Mesendoderm (in vitro differentiated cells): ENCODE data around the gene HOXB7.

Experiments used
- DNase-seq: peaks from one replicate; pipeline ENCODE4 v3.0.0; 2013
- H2AK5ac ChIP-seq: 2 replicates; pipeline ENCODE4 v1.6.1; 2013; ENCODE audit warnings: low read length, inconsistent platforms
- H2BK120ac ChIP-seq: 2 replicates; pipeline ENCODE4 v1.6.1; 2013; ENCODE audit warnings: low read depth, mild to moderate bottlenecking, low read length, moderate library complexity, mixed read lengths
- H2BK15ac ChIP-seq: replicated peaks from 2 replicates; pipeline ENCODE4 v1.6.1; 2013; ENCODE audit warnings: low read depth, mild to moderate bottlenecking, moderate library complexity
- H2BK5ac ChIP-seq: 2 replicates; pipeline ENCODE4 v1.6.1; 2013; ENCODE audit warnings: low read length, inconsistent platforms
- H3K18ac ChIP-seq: 2 replicates; pipeline ENCODE4 v1.6.1; 2013; ENCODE audit warnings: mild to moderate bottlenecking, low read length, mixed read lengths
- H3K23ac ChIP-seq: one replicate; pipeline ENCODE4 v1.6.1; 2013; ENCODE audit warnings: low read length
- H3K27ac ChIP-seq: 2 replicates; pipeline ENCODE4 v1.5.1; 2013; ENCODE audit warnings: low read depth, mild to moderate bottlenecking, inconsistent platforms, low read length, moderate library complexity
- H3K27me3 ChIP-seq: 2 replicates; pipeline ENCODE4 v1.6.1; 2013; ENCODE audit warnings: low read length, control low read depth, mild to moderate bottlenecking, inconsistent platforms; ENCODE audit not compliant: insufficient read depth, poor library complexity
- H3K36me3 ChIP-seq: 2 replicates; pipeline ENCODE4 v1.6.1; 2013; ENCODE audit warnings: low read length, inconsistent platforms; ENCODE audit not compliant: control insufficient read depth, insufficient read depth
- H3K4ac ChIP-seq: one replicate; pipeline ENCODE4 v1.6.1; 2013; ENCODE audit warnings: low read depth, mild to moderate bottlenecking, low read length, moderate library complexity
- H3K4me1 ChIP-seq: 2 replicates; pipeline ENCODE4 v1.6.1; 2013; ENCODE audit warnings: low read depth, low read length, inconsistent platforms; ENCODE audit not compliant: control insufficient read depth
- H3K4me2 ChIP-seq: 2 replicates; pipeline ENCODE4 v1.6.1; 2013; ENCODE audit warnings: low read length
- H3K4me3 ChIP-seq: 2 replicates; pipeline ENCODE4 v1.5.1; 2013; ENCODE audit warnings: mild to moderate bottlenecking, low read length
- H3K56ac ChIP-seq: one replicate; pipeline ENCODE4 v1.6.1; 2013; ENCODE audit warnings: low read length
- H3K79me1 ChIP-seq: 2 replicates; pipeline ENCODE4 v1.6.1; 2013; ENCODE audit warnings: low read length, inconsistent platforms
- H3K79me2 ChIP-seq: 2 replicates; pipeline ENCODE4 v1.6.1; 2013; ENCODE audit warnings: mild to moderate bottlenecking, low read length; ENCODE audit not compliant: control insufficient read depth, insufficient read depth
- H3K9ac ChIP-seq: 2 replicates; pipeline ENCODE4 v1.6.1; 2013; ENCODE audit warnings: low read length, inconsistent platforms
- H4K5ac ChIP-seq: one replicate; pipeline ENCODE4 v1.6.1; 2013; ENCODE audit warnings: low read length
- H4K8ac ChIP-seq: one replicate; pipeline ENCODE4 v1.6.1; 2013; ENCODE audit warnings: low read depth, mild to moderate bottlenecking, control low read depth, low read length, moderate library complexity
- WGBS: extraction: QIAGEN DNeasy Blood & Tissue Kit; methylation state at CpG from one replicate; pipeline ENCODE4 v1.1.7; 2013; ENCODE audit warnings: low lambda C conversion rate, missing lambda C conversion rate; ENCODE audit not compliant: insufficient coverage; ENCODE audit errors: extremely low coverage; 5-methylcytosine and 5-hydroxymethylcytosine counted together

Gene HOXB7

GRCh38 chr17:48620461-48621139 is 9.8 kb upstream of the HOXB7 start:
- WGBS, result no CpG with 5 or more reads among the region's 6 CpGs
- no peak for DNase-seq

GRCh38 chr17:48619826-48620449 is 9.1 kb upstream of the HOXB7 start:
- WGBS, result no CpG with 5 or more reads among the region's 32 CpGs

More at GRCh38 chr17:48620461-48621139, 9.8 kb upstream of the HOXB7 start:
- Histone ChIP-seq H3K9ac (no peak overlapping the region), H3K4ac (no peak overlapping the region), H3K4me1 (no peaks in the 10 kb centered on the region), H3K79me1 (no peaks in the 10 kb centered on the region), H3K79me2 (no peaks in the 10 kb centered on the region), H3K4me2 (no peak overlapping the region), H3K4me3 (no peak overlapping the region), H2BK15ac (no peak overlapping the region), H2AK5ac (no peak overlapping the region), H3K56ac (no peak overlapping the region), H3K27me3 (peaks cover 90% of the 10 kb centered on the region), H2BK120ac (no peak overlapping the region), H2BK5ac (no peak overlapping the region), H4K5ac (no peak overlapping the region), H4K8ac (no peak overlapping the region), H3K18ac (no peak overlapping the region), H3K23ac (no peak overlapping the region), H3K36me3 (no peaks in the 10 kb centered on the region), H3K27ac (no peak overlapping the region)

DNA sequence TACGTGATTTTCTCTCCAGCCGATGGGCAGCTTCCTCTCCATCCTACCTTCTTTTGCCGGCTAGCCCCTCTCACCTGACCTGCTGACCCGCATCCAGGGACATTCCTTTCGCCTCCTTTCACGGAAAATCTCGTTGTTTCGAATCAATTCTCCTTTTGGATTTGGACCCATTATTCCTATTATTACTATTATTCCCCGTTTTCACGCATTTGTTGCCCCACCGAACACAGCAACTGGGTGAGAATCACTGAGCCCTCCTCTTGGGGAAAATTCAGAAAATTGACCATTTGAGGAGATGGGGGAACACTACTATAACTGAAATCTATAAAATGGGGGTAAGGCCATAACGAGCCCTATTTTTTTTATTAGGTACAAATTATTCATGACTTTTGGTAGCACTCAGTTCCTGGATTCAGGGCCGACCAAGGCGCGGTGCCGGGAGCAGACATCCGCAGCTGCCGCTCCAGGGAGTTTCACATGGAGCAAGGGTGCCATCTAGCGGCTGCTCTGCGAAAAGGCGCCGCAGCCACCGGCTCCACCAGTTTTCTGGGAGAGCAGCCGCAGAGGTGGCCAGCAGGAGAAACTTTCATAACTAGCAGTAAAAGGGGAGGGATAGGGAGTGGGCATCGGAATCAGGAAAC is 7.6 kb upstream of the HOXB7 start:
- Histone ChIP-seq H3K36me3 (no peaks in the 10 kb centered on the region), H3K27me3 (peaks cover 92% of the 10 kb centered on the region), H3K4me3 (no peak overlapping the region), H3K4ac (no peak overlapping the region), H4K5ac (no peak overlapping the region), H3K79me2 (no peaks in the 10 kb centered on the region), H3K4me1 (no peaks in the 10 kb centered on the region), H3K79me1 (no peaks in the 10 kb centered on the region), H3K27ac (no peak overlapping the region), H2AK5ac (no peak overlapping the region), H3K18ac (no peak overlapping the region), H3K9ac (no peak overlapping the region), H4K8ac (no peak overlapping the region), H2BK120ac (no peak overlapping the region), H3K4me2 (no peak overlapping the region), H2BK15ac (no peak overlapping the region), H3K23ac (peak overlapping the region; percentile 81), H2BK5ac (no peak overlapping the region), H3K56ac (no peak overlapping the region)
- no CpG with 5 or more reads among the region's 25 CpGs for WGBS
- peak; percentile 86 for DNase-seq

More at GRCh38 chr17:48619826-48620449, 9.1 kb upstream of the HOXB7 start:
- no peaks in the 10 kb centered on the region for H3K79me1 ChIP-seq
- no peak overlapping the region for H3K4ac ChIP-seq
- no peaks in the 10 kb centered on the region for H3K36me3 ChIP-seq
- H3K4me1 ChIP-seq, result no peaks in the 10 kb centered on the region
- DNase-seq, result no peak
- no peak overlapping the region for H2AK5ac ChIP-seq
- H2BK5ac ChIP-seq, result no peak overlapping the region
- no peaks in the 10 kb centered on the region for H3K79me2 ChIP-seq
- no peak overlapping the region for H3K18ac ChIP-seq
- no peak overlapping the region for H2BK15ac ChIP-seq
- H4K8ac ChIP-seq, result no peak overlapping the region
- H3K27ac ChIP-seq, result no peak overlapping the region
- H2BK120ac ChIP-seq, result no peak overlapping the region
- no peak overlapping the region for H3K4me3 ChIP-seq
- H4K5ac ChIP-seq, result no peak overlapping the region
- H3K27me3 ChIP-seq, result peaks cover 96% of the 10 kb centered on the region
- peak overlapping the region; percentile 18 for H3K56ac ChIP-seq
- H3K9ac ChIP-seq, result no peak overlapping the region
- no peak overlapping the region for H3K23ac ChIP-seq
- H3K4me2 ChIP-seq, result no peak overlapping the region

DNA sequence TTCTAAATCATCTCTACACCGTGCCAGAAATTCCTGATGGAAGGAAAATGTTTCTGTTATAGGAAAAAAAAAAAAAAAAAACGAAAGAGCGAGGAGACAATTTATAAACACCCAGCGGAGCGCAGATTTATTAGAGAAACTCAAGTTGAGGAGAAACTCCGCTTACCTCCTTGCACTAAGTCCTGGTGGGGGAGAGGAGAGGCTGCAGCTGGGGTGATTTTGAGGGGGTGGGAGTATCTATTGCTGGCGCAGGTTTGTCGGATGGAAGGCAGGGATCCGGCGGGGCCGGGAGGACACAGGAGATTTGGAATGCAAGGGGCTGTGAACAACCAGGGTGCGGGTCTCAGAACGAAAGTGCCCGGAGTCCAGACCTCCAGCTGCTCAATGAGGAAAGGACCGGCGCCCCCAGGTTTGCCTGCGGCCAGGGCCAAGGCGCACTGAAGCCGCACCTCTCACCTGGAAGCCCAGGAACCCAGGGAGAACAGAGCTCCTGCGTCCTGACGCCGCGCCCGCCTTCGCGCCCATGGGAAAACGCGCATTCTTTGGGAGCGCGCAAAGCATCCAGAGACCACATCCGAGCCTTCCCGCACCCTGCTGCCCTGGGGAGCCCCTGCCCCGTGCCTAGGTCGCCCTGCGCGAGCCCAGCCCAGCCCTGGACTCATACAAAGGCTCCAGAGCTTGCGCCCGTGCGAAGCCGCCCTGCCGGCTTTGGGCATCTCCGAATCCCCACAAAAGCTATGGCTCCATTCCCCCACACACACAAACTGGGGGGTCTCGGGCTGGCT is 6.8 kb upstream of the HOXB7 start:
- no peaks in the 10 kb centered on the region for H3K4me1 ChIP-seq
- peak overlapping the region; percentile 81 for H3K23ac ChIP-seq
- peaks cover 90% of the 10 kb centered on the region for H3K27me3 ChIP-seq
- no peaks in the 10 kb centered on the region for H3K36me3 ChIP-seq
- no CpG with 5 or more reads among the region's 43 CpGs for WGBS
- no peak overlapping the region for H2BK120ac ChIP-seq
- H3K56ac ChIP-seq, result no peak overlapping the region
- H3K79me1 ChIP-seq, result no peaks in the 10 kb centered on the region
- no peak overlapping the region for H3K18ac ChIP-seq
- H4K5ac ChIP-seq, result no peak overlapping the region
- no peak overlapping the region for H3K4me3 ChIP-seq
- no peaks in the 10 kb centered on the region for H3K79me2 ChIP-seq
- no peak overlapping the region for H3K9ac ChIP-seq
- H3K4me2 ChIP-seq, result no peak overlapping the region
- H2BK5ac ChIP-seq, result no peak overlapping the region
- no peak overlapping the region for H2AK5ac ChIP-seq
- no peak overlapping the region for H2BK15ac ChIP-seq
- H4K8ac ChIP-seq, result no peak overlapping the region
- H3K4ac ChIP-seq, result no peak overlapping the region
- DNase-seq, result no peak
- H3K27ac ChIP-seq, result no peak overlapping the region

- H3K4me1 ChIP-seq, result no peaks in the 10 kb centered on the region
- no peak overlapping the region for H2BK15ac ChIP-seq
- H2BK5ac ChIP-seq, result no peak overlapping the region
- no peak overlapping the region for H3K4me2 ChIP-seq
- no peak overlapping the region for H2BK120ac ChIP-seq
- no peak for DNase-seq
- no peak overlapping the region for H3K23ac ChIP-seq
- H3K27ac ChIP-seq, result no peak overlapping the region
- no peak overlapping the region for H4K5ac ChIP-seq
- H3K56ac ChIP-seq, result no peak overlapping the region
- no peak overlapping the region for H4K8ac ChIP-seq
- no peak overlapping the region for H3K4ac ChIP-seq
- no peak overlapping the region for H3K18ac ChIP-seq
- no peaks in the 10 kb centered on the region for H3K36me3 ChIP-seq
- H3K79me2 ChIP-seq, result no peaks in the 10 kb centered on the region
- no CpG with 5 or more reads among the region's 15 CpGs for WGBS
- H3K4me3 ChIP-seq, result no peak overlapping the region
- no peak overlapping the region for H3K9ac ChIP-seq
- no peaks in the 10 kb centered on the region for H3K79me1 ChIP-seq
- no peak overlapping the region for H2AK5ac ChIP-seq
- peaks cover 90% of the 10 kb centered on the region for H3K27me3 ChIP-seq
These were observed 6.1 kb upstream of the HOXB7 start for GRCh38 chr17:48616717-48617470.
